Liver (tissue), 9 donors: Measurements from ENCODE around the gene ACAN. TPM values are rescaled to one million over a fixed set of nuclear protein-coding genes. Genes with fewer than 3 reads are reported as not detected.

Experiments used
- DNase-seq: peaks from one replicate; pipeline ENCODE4 v3.0.0-alpha.2; 2017; ENCODE audit warnings: low spot score
- H3K27ac ChIP-seq, 2 donors: one replicate each; pipeline ENCODE4 v1.7.0; 2013; ENCODE audit warnings: inconsistent platforms in 2 of 2, low read length in 2 of 2, control low read depth in 1 of 2, low read depth in 1 of 2, mild to moderate bottlenecking in 1 of 2
- H3K27me3 ChIP-seq, 4 donors: one replicate each; pipeline versions ENCODE4 v1.6.1 to v1.7.0; 2013; ENCODE audit warnings: low read length in 3 of 4, inconsistent platforms in 1 of 4, mild to moderate bottlenecking in 1 of 4, moderate library complexity in 1 of 4; ENCODE audit not compliant: control insufficient read depth in 4 of 4, insufficient read depth in 4 of 4
- H3K36me3 ChIP-seq, 4 donors: one replicate each; pipeline versions ENCODE4 v1.6.1 to v1.7.0; 2013; ENCODE audit warnings: low read length in 3 of 4, mild to moderate bottlenecking in 3 of 4, low read depth in 1 of 4, moderate library complexity in 1 of 4; ENCODE audit not compliant: control insufficient read depth in 4 of 4, insufficient read depth in 3 of 4
- H3K4me1 ChIP-seq, 4 donors: one replicate each; pipeline versions ENCODE4 v1.6.1 to v1.7.0; 2013; ENCODE audit warnings: low read length in 3 of 4, mild to moderate bottlenecking in 3 of 4, moderate library complexity in 1 of 4; ENCODE audit not compliant: control insufficient read depth in 4 of 4, insufficient read depth in 4 of 4
- H3K4me3 ChIP-seq, 3 donors: one replicate each; pipeline versions ENCODE4 v1.6.1 to v1.7.0; 2013; ENCODE audit warnings: low read length in 3 of 3, control low read depth in 1 of 3, low read depth in 1 of 3, mild to moderate bottlenecking in 1 of 3
- H3K9ac ChIP-seq, 2 donors: one replicate each; pipeline ENCODE4 v1.7.0; 2013; ENCODE audit warnings: low read length in 2 of 2, mild to moderate bottlenecking in 2 of 2, moderate library complexity in 2 of 2, control low read depth in 1 of 2, low read depth in 1 of 2
- H3K9me3 ChIP-seq, 4 donors: one replicate each; pipeline versions ENCODE4 v1.6.1 to v1.7.0; 2013; ENCODE audit warnings: low read length in 3 of 4; ENCODE audit not compliant: control insufficient read depth in 4 of 4
- GABPA ChIP-seq, 2 donors: IDR thresholded peaks in 1 of 2; conservative IDR thresholded peaks in 1 of 2; 2 replicates each; pipeline ENCODE4 v1.6.1; 2016; ENCODE audit warnings: antibody characterized with exemption in 2 of 2, mild to moderate bottlenecking in 1 of 2, moderate library complexity in 1 of 2
- HNF4A ChIP-seq, 2 donors: conservative IDR thresholded peaks; 2 replicates each; pipeline ENCODE4 v1.6.1; 2016; ENCODE audit warnings: antibody characterized with exemption in 2 of 2, mild to moderate bottlenecking in 2 of 2
- HNF4G ChIP-seq: IDR thresholded peaks from 2 replicates; pipeline ENCODE4 v1.6.1; 2016; ENCODE audit warnings: antibody characterized with exemption
- JUND ChIP-seq, 2 donors: IDR thresholded peaks; 2 replicates each; pipeline ENCODE4 v1.6.1; 2016; ENCODE audit warnings: antibody characterized with exemption in 2 of 2
- NR2F2 ChIP-seq: IDR thresholded peaks from 2 replicates; pipeline ENCODE4 v1.6.1; 2016; ENCODE audit warnings: antibody characterized with exemption
- RAD21 ChIP-seq, 2 donors: IDR thresholded peaks; 2 replicates each; pipeline ENCODE4 v1.6.1; 2016; ENCODE audit warnings: antibody characterized with exemption in 2 of 2, mild to moderate bottlenecking in 2 of 2
- RXRA ChIP-seq, 2 donors: IDR thresholded peaks; 2 replicates each; pipeline ENCODE4 v1.6.1; 2017 to 2018; ENCODE audit warnings: antibody characterized with exemption in 2 of 2, mild to moderate bottlenecking in 1 of 2
- SP1 ChIP-seq: IDR thresholded peaks from 2 replicates; pipeline ENCODE4 v1.6.1; 2018; ENCODE audit warnings: antibody characterized with exemption, mild to moderate bottlenecking
- TAF1 ChIP-seq: conservative IDR thresholded peaks from 2 replicates; pipeline ENCODE4 v1.6.1; 2016; ENCODE audit warnings: antibody characterized with exemption, mild to moderate bottlenecking
- YY1 ChIP-seq: IDR thresholded peaks from 2 replicates; pipeline ENCODE4 v1.6.1; 2016; ENCODE audit warnings: antibody characterized with exemption, mild to moderate bottlenecking
- WGBS: extraction: QIAGEN DNeasy Blood & Tissue Kit; methylation state at CpG from one replicate; pipeline ENCODE4 v1.1.7; 2013; 5-methylcytosine and 5-hydroxymethylcytosine counted together
- polyA plus RNA-seq, 2 donors: library from polyadenylated mRNA; stranded (reverse) in 1 of 2; unstranded in 1 of 2; fragments of 200-250 nt in 1 of 2; fragments of >200 nt in 1 of 2; fragmentation: Nextera tagmentation in 1 of 2; extraction: Ambion mirVana in 1 of 2; gene quantifications; one replicate each; pipeline versions ENCODE4 v1.2.1 to v1.2.3, GENCODE V29; 2013 to 2015
- total RNA-seq, 2 donors: library from RNA; depleted of rRNA; stranded (reverse); fragments of >200 nt; gene quantifications; one replicate each; pipeline ENCODE4 v1.2.3, GENCODE V29; 2014
- TF ChIP-seq, protein P1 (sequence below): IDR thresholded peaks from 2 replicates; pipeline ENCODE4 v1.6.1; 2016; ENCODE audit warnings: antibody characterized with exemption
- TF ChIP-seq, protein P2 (sequence below): IDR thresholded peaks from 2 replicates; pipeline ENCODE4 v1.6.1; 2016; ENCODE audit warnings: antibody characterized with exemption
- TF ChIP-seq, protein P3 (sequence below): IDR thresholded peaks from 2 replicates; pipeline ENCODE4 v1.6.1; 2016; ENCODE audit warnings: antibody characterized with exemption, mild to moderate bottlenecking
- TF ChIP-seq, protein P4 (sequence below): IDR thresholded peaks from 2 replicates; pipeline ENCODE4 v1.6.1; 2016; ENCODE audit warnings: antibody characterized with exemption
- donor health status: healthy.
- donor health status: healthy.
- donor health status: healthy.
- donor health status: healthy.
- donor health status: healthy.

Gene ACAN
- total and polyA plus RNA-seq, 4 donors: under 0.01 to 0.05 (median under 0.01) TPM; not detected in 1

DNA sequence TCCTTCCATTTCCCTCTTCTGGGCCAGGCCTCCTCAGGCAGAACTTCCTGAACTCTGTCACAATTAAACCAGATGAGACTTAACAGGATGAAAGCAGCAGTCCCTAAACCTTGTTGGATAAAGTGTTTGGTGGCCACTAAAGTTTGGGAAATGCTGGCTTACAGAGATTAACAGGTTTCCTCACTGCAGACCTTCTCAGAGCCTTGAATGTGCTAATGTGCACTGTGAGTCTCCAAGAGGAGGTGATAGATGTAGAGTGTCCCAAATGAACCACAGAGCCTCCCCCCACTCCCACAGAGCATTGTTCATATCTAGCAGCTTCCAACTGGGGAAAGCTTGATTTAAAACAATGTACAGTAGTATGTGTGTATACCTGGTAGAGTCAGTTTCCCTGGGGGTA is 49.2 kb downstream of the ACAN start:
- no peaks in the 10 kb centered on the region for H3K4me1 ChIP-seq
- peaks cover 0 to 2% (median 0%) of the 10 kb centered on the region in 4 donors for H3K27me3 ChIP-seq
- H3K9me3 ChIP-seq: no peaks in the 10 kb centered on the region
- H3K9ac ChIP-seq: no peak overlapping the region
- no peak overlapping the region for H3K27ac ChIP-seq
- DNase-seq: no peak
- no peaks in the 10 kb centered on the region for H3K36me3 ChIP-seq
- H3K4me3 ChIP-seq: no peak overlapping the region
- TF ChIP-seq HNF4G (no peak), HNF4A (conservative IDR thresholded peaks at IDR 0.05) (no peak)

DNA sequence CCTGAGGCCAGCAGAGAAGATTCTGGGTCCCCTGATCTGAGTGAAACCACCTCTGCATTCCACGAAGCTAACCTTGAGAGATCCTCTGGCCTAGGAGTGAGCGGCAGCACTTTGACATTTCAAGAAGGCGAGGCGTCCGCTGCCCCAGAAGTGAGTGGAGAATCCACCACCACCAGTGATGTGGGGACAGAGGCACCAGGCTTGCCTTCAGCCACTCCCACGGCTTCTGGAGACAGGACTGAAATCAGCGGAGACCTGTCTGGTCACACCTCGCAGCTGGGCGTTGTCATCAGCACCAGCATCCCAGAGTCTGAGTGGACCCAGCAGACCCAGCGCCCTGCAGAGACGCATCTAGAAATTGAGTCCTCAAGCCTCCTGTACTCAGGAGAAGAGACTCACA is 55.7 kb downstream of the ACAN start:
- no peaks in the 10 kb centered on the region for H3K9me3 ChIP-seq
- H3K9ac ChIP-seq: no peak overlapping the region
- no peaks in the 10 kb centered on the region for H3K4me1 ChIP-seq
- no peak overlapping the region for H3K4me3 ChIP-seq
- no peaks in the 10 kb centered on the region for H3K36me3 ChIP-seq
- DNase-seq: no peak
- TF ChIP-seq, protein P1, sequence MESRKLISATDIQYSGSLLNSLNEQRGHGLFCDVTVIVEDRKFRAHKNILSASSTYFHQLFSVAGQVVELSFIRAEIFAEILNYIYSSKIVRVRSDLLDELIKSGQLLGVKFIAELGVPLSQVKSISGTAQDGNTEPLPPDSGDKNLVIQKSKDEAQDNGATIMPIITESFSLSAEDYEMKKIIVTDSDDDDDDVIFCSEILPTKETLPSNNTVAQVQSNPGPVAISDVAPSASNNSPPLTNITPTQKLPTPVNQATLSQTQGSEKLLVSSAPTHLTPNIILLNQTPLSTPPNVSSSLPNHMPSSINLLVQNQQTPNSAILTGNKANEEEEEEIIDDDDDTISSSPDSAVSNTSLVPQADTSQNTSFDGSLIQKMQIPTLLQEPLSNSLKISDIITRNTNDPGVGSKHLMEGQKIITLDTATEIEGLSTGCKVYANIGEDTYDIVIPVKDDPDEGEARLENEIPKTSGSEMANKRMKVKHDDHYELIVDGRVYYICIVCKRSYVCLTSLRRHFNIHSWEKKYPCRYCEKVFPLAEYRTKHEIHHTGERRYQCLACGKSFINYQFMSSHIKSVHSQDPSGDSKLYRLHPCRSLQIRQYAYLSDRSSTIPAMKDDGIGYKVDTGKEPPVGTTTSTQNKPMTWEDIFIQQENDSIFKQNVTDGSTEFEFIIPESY: no peak
- TF ChIP-seq HNF4A (conservative IDR thresholded peaks at IDR 0.05) (no peak), GABPA (IDR thresholded peaks at IDR 0.05 in 1 of 2, conservative IDR thresholded peaks at IDR 0.05 in 1 of 2) (no peak), TAF1 (no peak), YY1 (no peak), RAD21 (IDR thresholded peaks at IDR 0.05) (no peak), SP1 (no peak), JUND (IDR thresholded peaks at IDR 0.05) (no peak), RXRA (IDR thresholded peaks at IDR 0.05) (no peak), NR2F2 (no peak)
- TF ChIP-seq, protein P2, sequence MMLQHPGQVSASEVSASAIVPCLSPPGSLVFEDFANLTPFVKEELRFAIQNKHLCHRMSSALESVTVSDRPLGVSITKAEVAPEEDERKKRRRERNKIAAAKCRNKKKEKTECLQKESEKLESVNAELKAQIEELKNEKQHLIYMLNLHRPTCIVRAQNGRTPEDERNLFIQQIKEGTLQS: no peak
- TF ChIP-seq, protein P3, sequence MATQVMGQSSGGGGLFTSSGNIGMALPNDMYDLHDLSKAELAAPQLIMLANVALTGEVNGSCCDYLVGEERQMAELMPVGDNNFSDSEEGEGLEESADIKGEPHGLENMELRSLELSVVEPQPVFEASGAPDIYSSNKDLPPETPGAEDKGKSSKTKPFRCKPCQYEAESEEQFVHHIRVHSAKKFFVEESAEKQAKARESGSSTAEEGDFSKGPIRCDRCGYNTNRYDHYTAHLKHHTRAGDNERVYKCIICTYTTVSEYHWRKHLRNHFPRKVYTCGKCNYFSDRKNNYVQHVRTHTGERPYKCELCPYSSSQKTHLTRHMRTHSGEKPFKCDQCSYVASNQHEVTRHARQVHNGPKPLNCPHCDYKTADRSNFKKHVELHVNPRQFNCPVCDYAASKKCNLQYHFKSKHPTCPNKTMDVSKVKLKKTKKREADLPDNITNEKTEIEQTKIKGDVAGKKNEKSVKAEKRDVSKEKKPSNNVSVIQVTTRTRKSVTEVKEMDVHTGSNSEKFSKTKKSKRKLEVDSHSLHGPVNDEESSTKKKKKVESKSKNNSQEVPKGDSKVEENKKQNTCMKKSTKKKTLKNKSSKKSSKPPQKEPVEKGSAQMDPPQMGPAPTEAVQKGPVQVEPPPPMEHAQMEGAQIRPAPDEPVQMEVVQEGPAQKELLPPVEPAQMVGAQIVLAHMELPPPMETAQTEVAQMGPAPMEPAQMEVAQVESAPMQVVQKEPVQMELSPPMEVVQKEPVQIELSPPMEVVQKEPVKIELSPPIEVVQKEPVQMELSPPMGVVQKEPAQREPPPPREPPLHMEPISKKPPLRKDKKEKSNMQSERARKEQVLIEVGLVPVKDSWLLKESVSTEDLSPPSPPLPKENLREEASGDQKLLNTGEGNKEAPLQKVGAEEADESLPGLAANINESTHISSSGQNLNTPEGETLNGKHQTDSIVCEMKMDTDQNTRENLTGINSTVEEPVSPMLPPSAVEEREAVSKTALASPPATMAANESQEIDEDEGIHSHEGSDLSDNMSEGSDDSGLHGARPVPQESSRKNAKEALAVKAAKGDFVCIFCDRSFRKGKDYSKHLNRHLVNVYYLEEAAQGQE: no peak
- TF ChIP-seq, protein P4, sequence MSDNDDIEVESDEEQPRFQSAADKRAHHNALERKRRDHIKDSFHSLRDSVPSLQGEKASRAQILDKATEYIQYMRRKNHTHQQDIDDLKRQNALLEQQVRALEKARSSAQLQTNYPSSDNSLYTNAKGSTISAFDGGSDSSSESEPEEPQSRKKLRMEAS: no peak
- 82% methylated on average over 11 of the region's 11 CpGs for WGBS
- H3K27ac ChIP-seq: no peak overlapping the region
- peaks cover 0 to 10% (median 0%) of the 10 kb centered on the region in 4 donors for H3K27me3 ChIP-seq
